Fibroblast of pulmonary artery (primary cell): ENCODE measurements around the gene MARCO.
A peak's percentile ranks its signal among the peaks of the same experiment; 100 is the strongest.

Experiments used
- DNase-seq: peaks from one replicate; pipeline ENCODE4 v3.0.0-alpha.2; 2010; ENCODE audit warnings: low read depth
- H3K4me3 ChIP-seq: replicated peaks from 2 replicates; pipeline ENCODE4 v1.5.1; 2011; ENCODE audit warnings: low read depth, mild to moderate bottlenecking, control low read depth, low read length, moderate library complexity
- CTCF ChIP-seq: IDR thresholded peaks from 2 replicates; pipeline ENCODE4 v1.5.1; 2011; ENCODE audit warnings: mild to moderate bottlenecking, control low read depth, low read length, inconsistent platforms; ENCODE audit errors: missing control alignments

The MARCO gene

DNA sequence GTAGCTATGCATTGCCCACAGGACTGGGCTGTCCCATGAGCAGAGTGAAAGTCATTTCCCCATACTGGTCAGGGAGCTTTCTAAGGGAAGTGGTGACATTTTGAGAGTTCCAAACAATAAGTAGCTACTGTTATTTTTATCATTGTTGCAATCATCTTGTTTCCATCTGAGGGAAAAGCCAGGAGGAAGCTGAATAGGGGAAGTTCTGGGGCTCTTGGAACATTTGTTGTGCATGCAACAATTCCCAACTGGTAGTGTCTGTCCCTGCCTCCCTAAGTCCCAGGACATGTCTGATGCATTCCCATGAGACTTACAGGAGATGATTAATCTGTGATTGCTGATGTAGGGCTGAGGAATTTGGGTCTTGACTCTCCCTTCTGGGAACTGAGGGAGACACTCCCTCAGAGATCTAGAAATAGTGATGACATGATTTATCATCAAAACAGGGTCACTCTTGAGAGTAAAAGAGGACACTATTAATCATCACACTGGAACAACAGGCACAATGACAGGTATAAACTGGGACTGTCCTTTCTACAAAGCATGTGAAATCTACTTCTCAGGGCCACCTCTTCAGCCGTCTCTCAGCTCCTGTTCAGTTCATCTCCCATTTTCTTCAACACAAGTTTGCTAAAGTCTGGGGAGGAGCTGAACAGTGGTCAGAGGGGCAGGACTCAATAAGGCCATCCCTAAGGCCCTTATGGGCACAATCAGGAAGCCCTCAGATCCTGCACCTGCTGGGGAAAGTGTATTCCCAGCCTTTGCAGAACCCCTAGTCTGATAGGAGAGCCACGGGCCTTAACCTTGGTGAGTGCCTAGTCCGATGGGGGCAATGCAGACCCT lies 28.0 kb upstream of the MARCO start:
- H3K4me3 ChIP-seq = no peak overlapping the region
- peak; percentile 1 for DNase-seq
- TF ChIP-seq CTCF = no peak

DNA sequence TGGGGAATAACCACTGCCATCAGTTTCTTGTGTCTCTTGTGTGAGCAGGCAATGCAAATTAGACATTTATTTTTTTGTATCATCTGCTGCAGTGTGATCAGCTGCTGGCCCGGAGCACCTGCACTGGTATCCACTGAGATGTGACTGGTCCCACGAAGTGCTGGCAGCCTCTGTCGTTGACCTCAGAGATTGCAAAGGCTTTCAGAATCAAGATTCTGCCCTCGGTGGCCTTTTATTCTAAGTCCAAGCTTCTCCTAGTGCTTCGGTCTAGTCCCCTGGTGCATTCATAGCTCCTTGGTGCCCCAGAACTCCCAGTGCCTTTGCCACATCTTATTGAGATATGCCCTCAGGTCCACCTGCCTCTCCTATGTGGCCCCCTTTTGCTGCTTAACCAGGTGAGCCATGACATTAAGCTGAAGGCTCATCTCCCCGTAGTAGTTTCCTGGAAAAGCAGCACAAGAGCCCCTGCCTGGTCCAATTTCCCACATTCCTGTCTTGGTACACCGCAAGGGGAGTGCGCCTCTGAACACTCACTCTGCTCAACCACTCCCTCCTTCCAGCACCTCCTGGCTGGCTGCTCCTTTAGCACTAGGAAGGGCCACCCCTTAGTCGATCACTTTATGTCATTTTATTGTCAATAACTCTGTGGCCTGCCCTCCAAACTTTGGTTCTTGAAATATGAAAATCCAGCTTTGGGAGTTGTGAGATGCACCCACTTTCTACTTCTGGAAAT lies 27.1 kb upstream of the MARCO start:
- no peak for DNase-seq
- H3K4me3 ChIP-seq = no peak overlapping the region
- no peak for TF ChIP-seq CTCF

GRCh38 chr2:118918017-118918416 lies 24.0 kb upstream of the MARCO start:
- no peak for DNase-seq
- H3K4me3 ChIP-seq = no peak overlapping the region
- TF ChIP-seq CTCF = no peak

DNA sequence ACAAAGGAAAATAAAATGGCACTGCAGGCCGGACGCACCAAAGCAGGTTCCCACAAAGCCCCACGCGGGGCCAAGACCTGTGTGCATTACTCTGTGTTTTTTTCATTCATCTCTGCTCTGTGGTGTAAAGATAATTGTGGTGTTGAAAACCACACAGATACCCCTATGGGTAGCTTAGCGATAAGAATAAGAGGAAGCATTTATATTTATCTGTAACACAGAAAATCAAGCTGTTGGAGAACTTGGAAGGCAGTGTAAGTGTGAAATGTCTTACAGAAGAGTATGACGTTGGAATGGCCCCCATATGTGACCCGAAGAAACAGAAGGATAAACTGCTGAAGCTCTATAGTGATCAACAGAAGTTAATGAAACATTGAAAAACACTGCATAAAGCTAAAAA lies 20.3 kb upstream of the MARCO start:
- no peak for TF ChIP-seq CTCF
- DNase-seq = no peak

DNA sequence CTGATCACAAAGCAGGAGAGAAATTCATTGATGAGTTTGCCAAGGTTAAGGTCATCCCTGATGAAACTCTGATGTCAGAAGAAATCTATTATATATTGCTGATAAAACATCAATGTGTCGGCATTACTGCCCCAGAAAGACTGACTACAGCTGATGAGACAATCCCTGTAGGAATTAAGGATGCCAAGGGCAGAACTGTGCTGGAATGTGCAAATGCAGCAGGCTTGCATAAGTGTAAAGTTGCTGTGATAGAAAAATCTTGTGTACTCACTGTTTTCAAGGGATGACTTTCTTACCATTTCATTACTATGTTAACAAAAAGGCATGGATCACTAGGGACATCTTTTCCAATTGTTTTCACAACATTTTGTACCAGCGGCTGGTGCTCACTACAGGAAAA lies 19.7 kb upstream of the MARCO start:
- DNase-seq = no peak
- TF ChIP-seq CTCF = no peak
- H3K4me3 ChIP-seq = no peak overlapping the region

More for the DNA sequence above, 20.3 kb upstream of the MARCO start:
- H3K4me3 ChIP-seq = no peak overlapping the region

- no peak overlapping the region for H3K4me3 ChIP-seq
- no peak for TF ChIP-seq CTCF
- DNase-seq = no peak
Measured at GRCh38 chr2:118923371-118923770, 18.6 kb upstream of the MARCO start.
